Muscle layer of colon (tissue), 2 donors: ENCODE data around the gene ARG1.

Source experiments
- H3K27ac ChIP-seq: one replicate; pipeline ENCODE4 v1.7.0; 2013; ENCODE audit warnings: low read depth, mild to moderate bottlenecking, low read length, moderate library complexity
- H3K27me3 ChIP-seq, 2 donors: one replicate each; pipeline ENCODE4 v1.7.0; 2013; ENCODE audit warnings: low read length in 2 of 2, mild to moderate bottlenecking in 2 of 2; ENCODE audit not compliant: insufficient read depth in 2 of 2, control insufficient read depth in 1 of 2
- H3K36me3 ChIP-seq: one replicate; pipeline ENCODE4 v1.7.0; 2013; ENCODE audit warnings: mild to moderate bottlenecking, low read length; ENCODE audit not compliant: insufficient read depth
- H3K4me1 ChIP-seq: one replicate; pipeline ENCODE4 v1.7.0; 2013; ENCODE audit warnings: mild to moderate bottlenecking, low read length; ENCODE audit not compliant: insufficient read depth
- H3K4me3 ChIP-seq, 2 donors: one replicate each; pipeline ENCODE4 v1.7.0; 2013; ENCODE audit warnings: low read length in 2 of 2, low read depth in 1 of 2, mild to moderate bottlenecking in 1 of 2, moderate library complexity in 1 of 2
- H3K9ac ChIP-seq: one replicate; pipeline ENCODE4 v1.7.0; 2013; ENCODE audit warnings: low read length
- H3K9me3 ChIP-seq: one replicate; pipeline ENCODE4 v1.7.0; 2013; ENCODE audit warnings: mild to moderate bottlenecking, low read length
- donor health status: abdominal sarcoma.
- donor health status: Adenocarcinoma of cecum.

The ARG1 gene

DNA sequence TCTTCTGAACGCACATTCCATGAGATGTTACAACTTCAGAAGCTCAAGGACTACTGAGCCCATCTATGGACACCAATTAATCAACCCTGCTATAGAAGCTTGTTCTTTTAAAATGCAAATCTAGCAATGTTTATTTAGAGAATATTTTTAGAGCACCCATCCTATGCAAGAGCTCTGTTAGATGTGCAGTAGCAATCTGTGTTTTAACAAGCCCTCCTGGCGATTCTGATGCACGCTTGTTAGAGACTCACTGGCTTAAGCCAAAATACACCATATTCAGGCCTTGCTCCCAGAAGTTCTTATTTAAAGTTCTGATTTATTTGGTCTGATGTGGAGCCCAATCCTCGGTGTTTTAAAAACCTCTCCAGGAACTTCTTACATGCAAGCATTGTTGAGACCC, 21.1 kb upstream of the ARG1 start:
- Histone ChIP-seq H3K4me1 (no peaks in the 10 kb centered on the region), H3K4me3 (no peak overlapping the region), H3K9ac (no peak overlapping the region), H3K9me3 (no peaks in the 10 kb centered on the region), H3K27me3 (no peaks in the 10 kb centered on the region), H3K27ac (no peak overlapping the region), H3K36me3 (no peaks in the 10 kb centered on the region)

DNA sequence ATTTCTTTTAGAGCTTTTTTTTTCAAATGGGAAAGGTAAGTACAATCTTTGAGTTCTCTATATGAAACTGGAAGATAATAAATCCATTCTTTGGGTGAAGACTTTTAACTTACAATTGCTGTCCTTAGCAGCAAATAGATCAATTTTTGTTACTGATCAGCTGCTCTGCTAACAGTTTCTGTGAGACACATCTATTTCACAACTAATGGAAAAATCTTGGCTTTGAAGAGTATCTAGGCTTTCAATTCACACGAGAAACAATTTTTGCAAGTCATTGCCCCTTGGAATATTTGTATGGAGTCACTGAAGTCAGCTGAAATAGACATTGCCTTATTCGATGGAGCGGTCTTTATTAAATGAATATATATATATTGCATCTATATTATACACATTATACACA, 20.5 kb upstream of the ARG1 start:
- no peak overlapping the region for H3K4me3 ChIP-seq
- no peaks in the 10 kb centered on the region for H3K4me1 ChIP-seq
- H3K36me3 ChIP-seq = no peaks in the 10 kb centered on the region
- H3K27me3 ChIP-seq = no peaks in the 10 kb centered on the region
- H3K9ac ChIP-seq = no peak overlapping the region
- H3K9me3 ChIP-seq = no peaks in the 10 kb centered on the region
- no peak overlapping the region for H3K27ac ChIP-seq

GRCh38 chr6:131555992-131556391, 17.0 kb upstream of the ARG1 start:
- H3K9me3 ChIP-seq = no peaks in the 10 kb centered on the region
- H3K27me3 ChIP-seq = no peaks in the 10 kb centered on the region
- H3K27ac ChIP-seq = no peak overlapping the region
- H3K36me3 ChIP-seq = no peaks in the 10 kb centered on the region
- H3K4me3 ChIP-seq = no peak overlapping the region
- H3K9ac ChIP-seq = no peak overlapping the region
- no peaks in the 10 kb centered on the region for H3K4me1 ChIP-seq

DNA sequence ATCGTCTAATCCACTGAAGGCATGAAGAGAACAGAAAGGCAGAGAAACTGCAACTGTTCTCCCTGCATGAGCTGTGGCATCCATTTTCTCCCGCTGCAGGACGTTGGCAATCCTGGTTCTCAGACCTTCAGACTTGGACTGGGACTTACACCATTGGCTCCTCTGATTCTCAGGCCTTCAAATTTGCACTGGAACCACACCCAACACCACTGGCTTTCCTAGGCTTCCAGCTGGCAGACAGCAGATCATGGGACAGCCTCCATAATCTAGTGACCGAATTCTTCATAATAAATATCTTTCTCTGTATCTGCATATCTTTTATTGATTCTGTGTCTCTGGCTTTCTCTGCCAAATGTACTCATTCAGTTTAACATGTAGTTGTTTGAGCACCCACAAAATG, 14.1 kb upstream of the ARG1 start:
- Histone ChIP-seq H3K9ac (no peak overlapping the region), H3K9me3 (no peaks in the 10 kb centered on the region), H3K4me1 (no peaks in the 10 kb centered on the region), H3K36me3 (no peaks in the 10 kb centered on the region), H3K27me3 (no peaks in the 10 kb centered on the region), H3K27ac (no peak overlapping the region), H3K4me3 (no peak overlapping the region)

DNA sequence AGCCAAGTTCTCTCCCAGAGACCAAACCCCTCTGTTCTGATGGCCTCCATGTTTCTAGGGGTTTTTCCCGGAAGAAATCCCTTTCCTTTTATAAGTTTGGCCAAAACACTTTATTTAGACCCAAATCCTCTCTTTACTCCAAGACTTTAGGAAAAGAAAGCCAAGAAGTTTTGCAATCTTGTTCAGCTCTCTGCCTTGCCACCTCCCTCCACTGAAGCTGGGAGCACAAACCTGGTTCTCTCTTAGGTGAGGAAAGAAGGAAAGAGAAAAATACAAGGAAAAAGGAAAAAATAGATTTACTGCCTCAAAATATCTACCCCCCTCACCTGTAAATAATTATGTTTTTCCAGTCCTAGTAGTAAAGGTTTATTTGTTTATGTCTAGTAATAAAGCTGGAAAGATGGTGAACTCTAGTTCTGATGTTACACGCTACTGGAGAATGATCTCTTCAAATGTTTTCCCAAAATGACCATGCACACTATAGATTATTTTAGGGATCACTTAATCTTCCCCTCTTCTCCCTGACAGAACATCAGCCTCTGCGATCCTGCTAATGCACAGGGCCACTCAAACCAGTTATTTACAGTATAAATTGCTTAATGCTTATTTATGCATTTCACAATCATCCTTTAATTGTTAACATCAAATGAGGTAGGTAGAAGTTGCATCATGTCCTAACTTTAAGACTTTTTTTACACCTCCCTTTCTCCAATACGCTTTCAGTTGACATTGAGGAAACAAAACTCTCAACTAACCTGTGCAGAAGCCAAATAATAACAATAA, 10.9 kb upstream of the ARG1 start:
- Histone ChIP-seq H3K9ac (no peak overlapping the region), H3K27ac (no peak overlapping the region), H3K9me3 (no peaks in the 10 kb centered on the region), H3K4me1 (no peaks in the 10 kb centered on the region), H3K4me3 (no peak overlapping the region), H3K36me3 (no peaks in the 10 kb centered on the region), H3K27me3 (no peaks in the 10 kb centered on the region)

GRCh38 chr6:131565056-131565455, 8.0 kb upstream of the ARG1 start:
- no peaks in the 10 kb centered on the region for H3K27me3 ChIP-seq
- no peak overlapping the region for H3K4me3 ChIP-seq
- no peaks in the 10 kb centered on the region for H3K4me1 ChIP-seq
- no peaks in the 10 kb centered on the region for H3K9me3 ChIP-seq
- H3K27ac ChIP-seq = no peak overlapping the region
- no peak overlapping the region for H3K9ac ChIP-seq
- H3K36me3 ChIP-seq = no peaks in the 10 kb centered on the region

DNA sequence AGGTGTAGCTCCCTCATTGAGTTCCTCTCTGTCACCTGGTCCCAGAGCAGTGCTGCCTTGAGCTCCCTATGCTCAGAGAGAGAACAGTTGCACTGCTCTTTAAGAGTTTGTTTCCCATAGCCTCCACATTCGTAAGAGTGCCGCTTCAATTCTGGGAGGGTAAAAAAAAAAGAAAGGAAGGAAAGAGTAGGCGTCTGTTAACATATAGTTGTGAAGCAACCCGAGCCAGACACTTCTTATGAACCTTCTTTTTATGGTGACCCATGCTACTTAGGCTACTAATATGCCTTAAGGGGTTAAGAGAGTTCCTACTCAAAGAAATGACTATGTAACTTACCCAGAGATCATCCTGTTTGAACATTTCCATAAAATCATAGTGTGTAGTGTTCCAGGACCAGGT, 4.3 kb upstream of the ARG1 start:
- Histone ChIP-seq H3K4me1 (no peaks in the 10 kb centered on the region), H3K9me3 (no peaks in the 10 kb centered on the region)

GRCh38 chr6:131574133-131574532, 1.1 kb downstream of the ARG1 start:
- Histone ChIP-seq H3K4me3 (no peak overlapping the region), H3K27ac (no peak overlapping the region), H3K36me3 (peaks cover 7% of the 10 kb centered on the region), H3K27me3 (no peaks in the 10 kb centered on the region), H3K4me1 (no peaks in the 10 kb centered on the region), H3K9me3 (no peaks in the 10 kb centered on the region), H3K9ac (no peak overlapping the region)

More for the DNA sequence above, 4.3 kb upstream of the ARG1 start:
- Histone ChIP-seq H3K4me3 (no peak overlapping the region), H3K36me3 (no peaks in the 10 kb centered on the region), H3K27ac (no peak overlapping the region), H3K27me3 (no peaks in the 10 kb centered on the region), H3K9ac (no peak overlapping the region)

DNA sequence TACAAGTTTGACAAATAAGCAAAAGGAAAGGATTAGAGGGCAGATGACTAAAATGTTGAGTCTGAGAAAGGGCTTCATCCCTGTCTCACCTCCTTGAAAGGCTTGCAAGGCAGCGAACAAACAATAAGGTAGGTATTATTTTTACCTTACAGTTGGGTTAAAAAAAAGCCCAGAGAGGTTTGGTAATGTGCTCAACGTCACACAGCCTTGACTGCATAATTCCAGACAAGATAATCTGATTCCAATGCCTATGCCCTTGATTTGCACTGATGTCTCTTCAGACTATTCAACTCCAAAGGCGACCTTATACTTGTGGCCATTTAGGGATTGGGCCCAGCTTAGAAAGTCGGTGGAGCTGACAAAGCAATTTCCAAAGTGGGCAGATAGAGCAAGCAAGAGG, 1.7 kb downstream of the ARG1 start:
- H3K4me1 ChIP-seq = no peaks in the 10 kb centered on the region
- H3K9ac ChIP-seq = no peak overlapping the region
- H3K27ac ChIP-seq = no peak overlapping the region
- no peaks in the 10 kb centered on the region for H3K9me3 ChIP-seq
- no peaks in the 10 kb centered on the region for H3K27me3 ChIP-seq
- peaks cover 8% of the 10 kb centered on the region for H3K36me3 ChIP-seq
- H3K4me3 ChIP-seq = no peak overlapping the region

- Histone ChIP-seq H3K27ac (no peak overlapping the region), H3K36me3 (peaks cover 18% of the 10 kb centered on the region), H3K9ac (no peak overlapping the region), H3K4me1 (no peaks in the 10 kb centered on the region), H3K9me3 (no peaks in the 10 kb centered on the region), H3K27me3 (no peaks in the 10 kb centered on the region), H3K4me3 (no peak overlapping the region)
Measured at GRCh38 chr6:131575834-131576478, 2.9 kb downstream of the ARG1 start.

DNA sequence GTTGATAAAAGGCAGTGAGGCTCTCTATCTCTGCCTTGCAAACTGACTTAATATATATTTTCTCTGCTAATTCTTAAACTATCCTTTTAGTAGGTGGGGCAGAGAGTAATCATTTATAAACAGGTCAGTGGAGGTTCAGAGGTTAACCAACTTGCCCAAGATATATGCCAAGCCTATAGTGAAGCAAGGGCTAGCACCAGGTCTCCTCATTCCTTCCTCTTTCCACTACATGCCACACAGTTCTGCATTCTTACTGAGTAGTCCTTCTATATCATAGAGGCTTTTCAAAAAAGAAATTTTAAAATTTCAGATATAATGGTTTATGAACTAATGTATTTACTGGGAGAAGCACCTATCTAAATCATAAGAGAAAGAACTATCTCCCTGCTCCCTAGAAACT, 8.5 kb downstream of the ARG1 start:
- H3K9me3 ChIP-seq = no peaks in the 10 kb centered on the region
- peaks cover 42% of the 10 kb centered on the region for H3K36me3 ChIP-seq
- no peaks in the 10 kb centered on the region for H3K27me3 ChIP-seq
- H3K27ac ChIP-seq = no peak overlapping the region
- no peak overlapping the region for H3K9ac ChIP-seq
- no peaks in the 10 kb centered on the region for H3K4me1 ChIP-seq
- no peak overlapping the region for H3K4me3 ChIP-seq

- no peaks in the 10 kb centered on the region for H3K9me3 ChIP-seq
- H3K9ac ChIP-seq = no peak overlapping the region
- no peak overlapping the region for H3K4me3 ChIP-seq
- no peaks in the 10 kb centered on the region for H3K27me3 ChIP-seq
- H3K27ac ChIP-seq = no peak overlapping the region
- H3K4me1 ChIP-seq = no peaks in the 10 kb centered on the region
- H3K36me3 ChIP-seq = peaks cover 39% of the 10 kb centered on the region
Measured at GRCh38 chr6:131586543-131586942, 13.5 kb downstream of the ARG1 start.
